H1 (cell line): ENCODE measurements around the gene THBS3. TPM values are rescaled to one million over a fixed set of nuclear protein-coding genes. Genes with fewer than 3 reads are reported as not detected.

Experiments used
- CTCF ChIA-PET: fragments of 300-600 bp; sonication (Branson Sonifier 250); formaldehyde crosslinking; loops from one replicate; lab custom pipeline; 2021; ENCODE audit not compliant: partially characterized antibody; lab: Charles Lee
- POLR2A ChIA-PET: fragments of 300-600 bp; sonication (Branson Sonifier 250); formaldehyde crosslinking; loops from one replicate; lab custom pipeline; 2021; ENCODE audit warnings: inconsistent platforms; ENCODE audit not compliant: partially characterized antibody; lab: Charles Lee
- DNase-seq, 2 experiments: peaks; one replicate each; pipeline versions ENCODE4 v3.0.0 to v3.0.0-alpha.2; 2010 to 2022; ENCODE audit warnings: low spot score in 2 of 2, low read depth in 1 of 2, mixed read lengths in 1 of 2
- FAIRE-seq: peaks from 2 replicates; lab custom pipeline; 2011; peaks lifted over from hg19 to GRCh38; lab: Jason Lieb, UNC
- H2AFZ ChIP-seq: 2 replicates; pipeline ENCODE4 v1.8.1; 2012; ENCODE audit warnings: low read length, inconsistent platforms
- H2AK5ac ChIP-seq: 2 replicates; pipeline ENCODE4 v1.6.1; 2013; ENCODE audit warnings: low read depth, low read length
- H2BK120ac ChIP-seq: replicated peaks from 2 replicates; pipeline ENCODE3; 2013; ENCODE audit warnings: low read depth, low read length, inconsistent platforms
- H2BK12ac ChIP-seq: 2 replicates; pipeline ENCODE4 v1.6.1; 2013; ENCODE audit warnings: low read depth, low read length
- H2BK15ac ChIP-seq: 2 replicates; pipeline ENCODE4 v1.6.1; 2013; ENCODE audit warnings: low read length
- H2BK20ac ChIP-seq: 2 replicates; pipeline ENCODE4 v1.6.1; 2013; ENCODE audit warnings: low read length
- H2BK5ac ChIP-seq: 2 replicates; pipeline ENCODE4 v1.6.1; 2013; ENCODE audit warnings: low read depth, low read length
- H3K14ac ChIP-seq: 2 replicates; pipeline ENCODE4 v1.6.1; 2013; ENCODE audit warnings: inconsistent platforms; ENCODE audit not compliant: insufficient read length
- H3K18ac ChIP-seq: 2 replicates; pipeline ENCODE4 v1.6.1; 2013; ENCODE audit warnings: low read length; ENCODE audit errors: extremely low read depth
- H3K23ac ChIP-seq: 2 replicates; pipeline ENCODE4 v1.6.1; 2013; ENCODE audit warnings: inconsistent platforms; ENCODE audit not compliant: insufficient read length
- H3K23me2 ChIP-seq: 2 replicates; pipeline ENCODE4 v1.6.1; 2013; ENCODE audit warnings: low read depth, low read length
- H3K27ac ChIP-seq: 2 replicates; pipeline ENCODE4 v1.6.1; 2011; ENCODE audit warnings: low read depth, low read length, inconsistent platforms
- H3K27me3 ChIP-seq, 4 experiments: replicated peaks in 1 of 4; 1 replicate in 1 of 4; 2 replicates in 3 of 4; pipeline versions ENCODE4 v1.6.1 to v1.8.1; 2011 to 2013; ENCODE audit warnings: low read length in 3 of 4, mild to moderate bottlenecking in 3 of 4, inconsistent platforms in 2 of 4, mixed read lengths in 2 of 4, moderate library complexity in 1 of 4; ENCODE audit not compliant: control insufficient read depth in 3 of 4, insufficient read depth in 3 of 4; ENCODE audit errors: extremely low read depth in 1 of 4
- H3K36me3 ChIP-seq, 4 experiments: 2 replicates each; pipeline versions ENCODE4 v1.6.1 to v1.8.1; 2011 to 2013; ENCODE audit warnings: mild to moderate bottlenecking in 4 of 4, low read length in 3 of 4, moderate library complexity in 2 of 4, control low read depth in 1 of 4, inconsistent platforms in 1 of 4; ENCODE audit not compliant: insufficient read depth in 4 of 4, control insufficient read depth in 2 of 4
- H3K4ac ChIP-seq: replicated peaks from 2 replicates; pipeline ENCODE3; 2013; ENCODE audit warnings: low read length, low read depth, mixed read lengths, inconsistent platforms; ENCODE audit not compliant: insufficient read length
- H3K4me1 ChIP-seq, 4 experiments: replicated peaks in 1 of 4; 1 replicate in 1 of 4; 2 replicates in 3 of 4; pipeline versions ENCODE4 v1.6.1 to v1.8.1; 2011 to 2013; ENCODE audit warnings: low read length in 3 of 4, inconsistent platforms in 2 of 4, mixed read lengths in 1 of 4; ENCODE audit not compliant: insufficient read depth in 4 of 4, control insufficient read depth in 3 of 4
- H3K4me2 ChIP-seq, 2 experiments: 2 replicates each; pipeline versions ENCODE4 v1.6.1 to v1.8.1; 2011 to 2013; ENCODE audit warnings: low read depth in 2 of 2, low read length in 2 of 2, control low read depth in 1 of 2, inconsistent platforms in 1 of 2, mild to moderate bottlenecking in 1 of 2; ENCODE audit not compliant: insufficient read depth in 1 of 2
- H3K4me3 ChIP-seq, 4 experiments: fragments of 200-600, 300-600 bp in 1 of 4; sonication (generic), shearing (Covaris generic), sonication (Bioruptor Twin) in 1 of 4; 2 replicates each; pipeline versions ENCODE4 v1.5.1 to v1.8.1; 2011 to 2016; ENCODE audit warnings: low read length in 4 of 4, low read depth in 3 of 4, control low read depth in 2 of 4, inconsistent platforms in 2 of 4, mild to moderate bottlenecking in 2 of 4, mixed read lengths in 1 of 4, moderate library complexity in 1 of 4; ENCODE audit not compliant: insufficient read depth in 2 of 4; ENCODE audit errors: extremely low read depth in 1 of 4
- H3K56ac ChIP-seq: replicated peaks from 2 replicates; pipeline ENCODE3; 2013; ENCODE audit warnings: low read depth, mild to moderate bottlenecking, mixed read lengths, low read length, inconsistent platforms; ENCODE audit not compliant: insufficient read length
- H3K79me1 ChIP-seq: 2 replicates; pipeline ENCODE4 v1.6.1; 2013; ENCODE audit warnings: low read depth, low read length, control low read depth
- H3K79me2 ChIP-seq, 2 experiments: 2 replicates each; pipeline versions ENCODE4 v1.6.1 to v1.8.1; 2012 to 2013; ENCODE audit warnings: low read length in 2 of 2, mild to moderate bottlenecking in 2 of 2, inconsistent platforms in 1 of 2; ENCODE audit not compliant: insufficient read depth in 2 of 2, control insufficient read depth in 1 of 2
- H3K9ac ChIP-seq, 4 experiments: replicated peaks in 1 of 4; 1 replicate in 1 of 4; 2 replicates in 3 of 4; pipeline versions ENCODE4 v1.6.1 to v1.8.1; 2011 to 2013; ENCODE audit warnings: low read depth in 3 of 4, low read length in 3 of 4, control low read depth in 2 of 4, mild to moderate bottlenecking in 2 of 4, moderate library complexity in 2 of 4, inconsistent platforms in 1 of 4; ENCODE audit errors: extremely low read depth in 1 of 4
- H3K9me3 ChIP-seq, 2 experiments: 2 replicates each; pipeline versions ENCODE4 v1.6.1 to v1.8.1; 2012 to 2013; ENCODE audit warnings: mild to moderate bottlenecking in 2 of 2, moderate library complexity in 2 of 2, control low read depth in 1 of 2, inconsistent platforms in 1 of 2, low read depth in 1 of 2, low read length in 1 of 2, mixed read lengths in 1 of 2; ENCODE audit not compliant: insufficient read depth in 2 of 2
- H4K20me1 ChIP-seq, 2 experiments: replicated peaks in 1 of 2; 2 replicates each; pipeline versions ENCODE3 to v1.8.1; 2011 to 2013; ENCODE audit warnings: inconsistent platforms in 2 of 2, low read length in 2 of 2, mild to moderate bottlenecking in 1 of 2; ENCODE audit not compliant: insufficient read depth in 2 of 2, control insufficient read depth in 1 of 2
- H4K5ac ChIP-seq: 2 replicates; pipeline ENCODE4 v1.6.1; 2013; ENCODE audit warnings: low read length, low read depth, mixed read lengths, inconsistent platforms; ENCODE audit not compliant: insufficient read length
- H4K8ac ChIP-seq: 2 replicates; pipeline ENCODE4 v1.8.0; 2013; ENCODE audit warnings: mild to moderate bottlenecking, moderate library complexity, low read length, inconsistent platforms; ENCODE audit not compliant: insufficient read depth; ENCODE audit errors: extremely low read depth
- H4K91ac ChIP-seq: replicated peaks from 2 replicates; pipeline ENCODE3; 2013; ENCODE audit warnings: low read length, mixed read lengths, inconsistent platforms; ENCODE audit not compliant: insufficient read length
- BCL11A ChIP-seq, 2 experiments: IDR thresholded peaks; one replicate each; pipeline ENCODE4 v1.6.1; 2011; ENCODE audit warnings: low read depth in 2 of 2, low read length in 2 of 2, mild to moderate bottlenecking in 2 of 2
- EGR1 ChIP-seq: IDR thresholded peaks from 2 replicates; pipeline ENCODE4 v1.6.1; 2011; ENCODE audit warnings: low read depth, low read length, borderline replicate concordance
- EP300 ChIP-seq, 2 experiments: IDR thresholded peaks; 1 replicate in 1 of 2; 2 replicates in 1 of 2; pipeline ENCODE4 v1.6.1; 2011 to 2012; ENCODE audit warnings: low read depth in 2 of 2, low read length in 2 of 2, mild to moderate bottlenecking in 2 of 2, borderline replicate concordance in 1 of 2, inconsistent platforms in 1 of 2, moderate library complexity in 1 of 2
- HDAC6 ChIP-seq: IDR thresholded peaks from one replicate; pipeline ENCODE4 v1.7.1; 2012; ENCODE audit warnings: low read depth, mild to moderate bottlenecking, inconsistent platforms, low read length, moderate library complexity
- JUND ChIP-seq: IDR thresholded peaks from 2 replicates; pipeline ENCODE4 v1.6.1; 2011; ENCODE audit warnings: mild to moderate bottlenecking, improper control_type of control experiment, low read length
- NRF1 ChIP-seq: IDR thresholded peaks from 2 replicates; pipeline ENCODE4 v1.6.1; 2011; ENCODE audit warnings: mild to moderate bottlenecking, low read depth, low read length, improper control_type of control experiment
- PHF8 ChIP-seq: fragments of 200-600 bp; sonication (generic); conservative IDR thresholded peaks from 2 replicates; pipeline ENCODE4 v1.7.1; 2012; ENCODE audit warnings: low read depth, mild to moderate bottlenecking, inconsistent platforms, low read length, moderate library complexity
- SAP30 ChIP-seq: fragments of 300-600 bp; sonication (generic); IDR thresholded peaks from 2 replicates; pipeline ENCODE4 v1.7.1; 2012; ENCODE audit warnings: low read length, moderate library complexity, mild to moderate bottlenecking, inconsistent platforms; ENCODE audit not compliant: insufficient read depth, insufficient replicate concordance
- SP1 ChIP-seq: IDR thresholded peaks from 2 replicates; pipeline ENCODE4 v1.6.1; 2011; ENCODE audit warnings: low read depth, low read length
- SUZ12 ChIP-seq: fragments of 200-600 bp; sonication (generic); IDR thresholded peaks from 2 replicates; pipeline ENCODE4 v1.6.1; 2012; ENCODE audit warnings: mild to moderate bottlenecking, inconsistent platforms, low read length, moderate library complexity, mixed read lengths
- TAF1 ChIP-seq: IDR thresholded peaks from 2 replicates; pipeline ENCODE4 v1.6.1; 2011; ENCODE audit warnings: mild to moderate bottlenecking, low read depth, low read length
- TBP ChIP-seq: IDR thresholded peaks from 2 replicates; pipeline ENCODE4 v1.6.1; 2011; ENCODE audit warnings: low read depth, low read length, improper control_type of control experiment
- WGBS, 2 experiments: shearing (Covaris generic) in 1 of 2; methylation state at CpG; one replicate each; pipeline versions ENCODE4 v1.1.6 to v1.1.7; 2013 to 2015; ENCODE audit warnings: low lambda C conversion rate in 2 of 2, mixed read lengths in 2 of 2, inconsistent platforms in 1 of 2, low coverage in 1 of 2, missing lambda C conversion rate in 1 of 2; ENCODE audit not compliant: insufficient replicate concordance in 2 of 2, insufficient coverage in 1 of 2, insufficient read length in 1 of 2; ENCODE audit errors: extremely low coverage in 1 of 2, missing lambda C conversion rate in 1 of 2; 5-methylcytosine and 5-hydroxymethylcytosine counted together
- polyA plus RNA-seq, 7 experiments: library from polyadenylated mRNA; depleted of rRNA in 3 of 7; stranded (reverse) in 5 of 7; unstranded in 2 of 7; fragments of >200 nt in 5 of 7; fragments of 200-250 nt in 2 of 7; gene quantifications; 1 replicate in 5 of 7; 2 replicates in 1 of 7; 4 replicates in 1 of 7; pipeline versions ENCODE4 v1.2.1 to v1.2.3, GENCODE V29; 2011 to 2013; ENCODE audit warnings: missing spikeins in 2 of 7, mixed read lengths in 2 of 7
- total RNA-seq: library from RNA; stranded (reverse); fragmentation: NEBNext Ultra II Directional; extraction: Animal tissue kit (Norgen Biotek cat#: 25700); gene quantifications from 2 replicates; pipeline ENCODE4 v1.2.1, GENCODE V29; 2021
- TF ChIP-seq, protein P1 (sequence below): IDR thresholded peaks from 2 replicates; pipeline ENCODE4 v1.6.1; 2011; ENCODE audit warnings: low read length, improper control_type of control experiment

THBS3 gene
- total and polyA plus RNA-seq, 2 of the 8 experiments (the other 6 are each of a cell fraction or from before 2014, with no cell fraction given): 3.0 to 3.5 TPM

GRCh38 chr1:155223047-155223446 lies 15.3 kb upstream of the THBS3 start:
- Histone ChIP-seq H3K79me2 (peaks cover 0 to 9% of the 10 kb centered on the region in 2 experiments; a peak in 1 of 4 replicates), H2BK120ac (no peak overlapping the region), H3K23me2 (0 out of 2 replicates have a peak, but pooled peaks cover 8% of the 10 kb centered on the region), H2BK20ac (no peak overlapping the region), H4K8ac (no peak overlapping the region), H4K5ac (no peak overlapping the region), H3K4ac (no peak overlapping the region), H3K36me3 (peaks cover 0 to 3% (median 0%) of the 10 kb centered on the region in 4 experiments; a peak in 1 of 8 replicates), H2BK12ac (no peak overlapping the region), H3K18ac (no peak overlapping the region), H3K27ac (no peak overlapping the region), H3K4me2 (no peak overlapping the region), H2BK15ac (no peak overlapping the region), H4K91ac (no peak overlapping the region), H2BK5ac (no peak overlapping the region), H2AK5ac (no peak overlapping the region), H3K9me3 (no peaks in the 10 kb centered on the region), H3K9ac (no peak overlapping the region), H3K56ac (no peak overlapping the region), H3K4me1 (peaks cover 0 to 13% (median 7%) of the 10 kb centered on the region in 4 experiments; a peak in 5 of 7 replicates), H3K4me3 (no peak overlapping the region), H3K79me1 (no peaks in the 10 kb centered on the region), H2AFZ (no peak overlapping the region), H3K27me3 (no peaks in the 10 kb centered on the region), H4K20me1 (peaks cover 0 to 2% of the 10 kb centered on the region in 2 experiments), H3K14ac (no peak overlapping the region), H3K23ac (no peak overlapping the region)
- ChIA-PET POLR2A (interaction anchor here (1.1 to 11.9 kb wide), 2 partner anchors 18 to 27 kb away, joined by 3 to 235 read pairs; partner anchors contain the start of genes MTX1 and THBS3), CTCF (interaction anchor here (1.1 to 7.2 kb wide), 5 partner anchors 16 to 128 kb away, joined by 3 to 62 read pairs (median 3); partner anchors contain the start of genes MTX1 and THBS3)
- FAIRE-seq: no peak
- DNase-seq: no peak
- 96% methylated on average over 7 of the region's 7 CpGs; no CpG with 5 or more reads in 1 of the 2 experiments for WGBS, 2 experiments
- no peak for TF ChIP-seq SP1
- TF ChIP-seq BCL11A (IDR thresholded peaks at IDR 0.05; ENCODE audit: low read depth in 2 of 2, low read length in 2 of 2): no peak
- TF ChIP-seq EP300 (IDR thresholded peaks at IDR 0.05; ENCODE audit: borderline replicate concordance in 1 of 2, low read depth in 2 of 2, low read length in 2 of 2): no peak
- no peak for TF ChIP-seq SUZ12
- TF ChIP-seq TBP: no peak
- TF ChIP-seq EGR1: no peak
- TF ChIP-seq, protein P1, sequence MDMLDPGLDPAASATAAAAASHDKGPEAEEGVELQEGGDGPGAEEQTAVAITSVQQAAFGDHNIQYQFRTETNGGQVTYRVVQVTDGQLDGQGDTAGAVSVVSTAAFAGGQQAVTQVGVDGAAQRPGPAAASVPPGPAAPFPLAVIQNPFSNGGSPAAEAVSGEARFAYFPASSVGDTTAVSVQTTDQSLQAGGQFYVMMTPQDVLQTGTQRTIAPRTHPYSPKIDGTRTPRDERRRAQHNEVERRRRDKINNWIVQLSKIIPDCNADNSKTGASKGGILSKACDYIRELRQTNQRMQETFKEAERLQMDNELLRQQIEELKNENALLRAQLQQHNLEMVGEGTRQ: no peak
- no peak for TF ChIP-seq SAP30
- TF ChIP-seq JUND: no peak
- no peak for TF ChIP-seq NRF1
- TF ChIP-seq TAF1: no peak
- no peak for TF ChIP-seq PHF8
- TF ChIP-seq HDAC6: no peak
